HepG2 (cell line): ENCODE data around the gene HMGCR. TPM values are rescaled to one million over a fixed set of nuclear protein-coding genes. Genes with fewer than 3 reads are reported as not detected.

Experiments
- CHD2 ChIP-seq: IDR thresholded peaks from 2 replicates; pipeline ENCODE4 v1.6.1; 2011; ENCODE audit warnings: low read depth, low read length, improper control_type of control experiment
- HNRNPUL1 ChIP-seq: fragments of 200-400 bp; formaldehyde crosslinking; IDR thresholded peaks from 2 replicates; pipeline ENCODE4 v1.6.1; 2017; ENCODE audit warnings: low read depth, mild to moderate bottlenecking, low read length, moderate library complexity
- SRY ChIP-seq: sonication (generic); formaldehyde crosslinking; IDR thresholded peaks from 2 replicates; pipeline ENCODE4 v1.8.0; 2022; ENCODE audit warnings: mild to moderate bottlenecking, missing genetic modification reagents
- YEATS2 ChIP-seq: sonication (generic); formaldehyde crosslinking; IDR thresholded peaks from 2 replicates; pipeline ENCODE4 v1.4.0; 2020; ENCODE audit warnings: missing genetic modification reagents, borderline replicate concordance
- ZFAT ChIP-seq: sonication (generic); formaldehyde crosslinking; conservative IDR thresholded peaks from 2 replicates; pipeline ENCODE4 v1.8.1; 2023; ENCODE audit warnings: missing genetic modification reagents, inconsistent platforms
- ZNF121 ChIP-seq: sonication (generic); formaldehyde crosslinking; IDR thresholded peaks from 2 replicates; pipeline ENCODE4 v1.5.0; 2020; ENCODE audit warnings: mild to moderate bottlenecking, missing genetic modification reagents
- ZNF563 ChIP-seq: sonication (generic); formaldehyde crosslinking; IDR thresholded peaks from 2 replicates; pipeline ENCODE4 v1.8.0; 2022; ENCODE audit warnings: mild to moderate bottlenecking, moderate library complexity, missing genetic modification reagents
- ZNF607 ChIP-seq: sonication (generic); formaldehyde crosslinking; IDR thresholded peaks from 2 replicates; pipeline ENCODE4 v1.5.1; 2020; ENCODE audit warnings: missing genetic modification reagents, mild to moderate bottlenecking, borderline replicate concordance
- ZNF770 ChIP-seq: sonication (generic); formaldehyde crosslinking; IDR thresholded peaks from 2 replicates; pipeline ENCODE4 v1.5.0; 2020; ENCODE audit warnings: mild to moderate bottlenecking, missing genetic modification reagents
- polyA plus RNA-seq, 8 experiments: library from polyadenylated mRNA; depleted of rRNA in 3 of 8; stranded (reverse) in 7 of 8; unstranded in 1 of 8; fragments of >200 nt; fragmentation: Illumina TruSeq in 4 of 8; extraction: Trizol in 4 of 8; gene quantifications; 2 replicates each; pipeline versions ENCODE4 v1.2.1 to v1.2.3, GENCODE V29; 2011 to 2016; ENCODE audit warnings: low read depth in 4 of 8, missing spikeins in 1 of 8, mixed read lengths in 1 of 8; ENCODE audit not compliant: insufficient read depth in 1 of 8
- total RNA-seq, 5 experiments: library from RNA; depleted of rRNA; stranded (reverse); fragments of >200 nt; fragmentation: Illumina TruSeq; extraction: Trizol; gene quantifications; 2 replicates each; pipeline ENCODE4 v1.2.3, GENCODE V29; 2016; ENCODE audit warnings: low read depth in 1 of 5
- TF ChIP-seq, protein P1 (sequence below): sonication (generic); formaldehyde crosslinking; IDR thresholded peaks from 2 replicates; pipeline ENCODE4 v1.4.0; 2020; ENCODE audit warnings: mild to moderate bottlenecking, missing genetic modification reagents, borderline replicate concordance

HMGCR gene
- total and polyA plus RNA-seq, 2 of the 13 experiments (the other 11 are each of a cell fraction or from before 2014, with no cell fraction given) = 43.0 to 144 TPM

DNA sequence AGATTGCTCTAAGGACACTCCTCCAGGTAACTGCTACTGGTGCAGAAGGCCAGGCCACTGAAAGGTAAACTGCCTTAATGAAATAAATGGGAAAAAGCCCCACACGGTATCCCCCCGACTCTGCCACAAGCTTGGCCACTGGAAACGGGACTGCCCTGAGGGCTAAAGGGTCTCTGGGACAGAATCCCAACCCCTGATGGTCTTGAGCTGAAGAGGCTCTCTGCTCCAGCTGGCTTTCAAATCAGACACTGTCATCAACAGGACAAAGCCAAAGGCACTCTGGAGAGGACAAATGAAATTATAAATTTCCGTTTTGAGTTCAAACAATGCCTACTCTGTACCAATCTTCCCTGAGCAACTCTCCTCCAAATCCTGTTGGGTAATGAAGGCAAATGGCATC, 33.6 kb upstream of the HMGCR start (continued):
- TF ChIP-seq, protein P1, sequence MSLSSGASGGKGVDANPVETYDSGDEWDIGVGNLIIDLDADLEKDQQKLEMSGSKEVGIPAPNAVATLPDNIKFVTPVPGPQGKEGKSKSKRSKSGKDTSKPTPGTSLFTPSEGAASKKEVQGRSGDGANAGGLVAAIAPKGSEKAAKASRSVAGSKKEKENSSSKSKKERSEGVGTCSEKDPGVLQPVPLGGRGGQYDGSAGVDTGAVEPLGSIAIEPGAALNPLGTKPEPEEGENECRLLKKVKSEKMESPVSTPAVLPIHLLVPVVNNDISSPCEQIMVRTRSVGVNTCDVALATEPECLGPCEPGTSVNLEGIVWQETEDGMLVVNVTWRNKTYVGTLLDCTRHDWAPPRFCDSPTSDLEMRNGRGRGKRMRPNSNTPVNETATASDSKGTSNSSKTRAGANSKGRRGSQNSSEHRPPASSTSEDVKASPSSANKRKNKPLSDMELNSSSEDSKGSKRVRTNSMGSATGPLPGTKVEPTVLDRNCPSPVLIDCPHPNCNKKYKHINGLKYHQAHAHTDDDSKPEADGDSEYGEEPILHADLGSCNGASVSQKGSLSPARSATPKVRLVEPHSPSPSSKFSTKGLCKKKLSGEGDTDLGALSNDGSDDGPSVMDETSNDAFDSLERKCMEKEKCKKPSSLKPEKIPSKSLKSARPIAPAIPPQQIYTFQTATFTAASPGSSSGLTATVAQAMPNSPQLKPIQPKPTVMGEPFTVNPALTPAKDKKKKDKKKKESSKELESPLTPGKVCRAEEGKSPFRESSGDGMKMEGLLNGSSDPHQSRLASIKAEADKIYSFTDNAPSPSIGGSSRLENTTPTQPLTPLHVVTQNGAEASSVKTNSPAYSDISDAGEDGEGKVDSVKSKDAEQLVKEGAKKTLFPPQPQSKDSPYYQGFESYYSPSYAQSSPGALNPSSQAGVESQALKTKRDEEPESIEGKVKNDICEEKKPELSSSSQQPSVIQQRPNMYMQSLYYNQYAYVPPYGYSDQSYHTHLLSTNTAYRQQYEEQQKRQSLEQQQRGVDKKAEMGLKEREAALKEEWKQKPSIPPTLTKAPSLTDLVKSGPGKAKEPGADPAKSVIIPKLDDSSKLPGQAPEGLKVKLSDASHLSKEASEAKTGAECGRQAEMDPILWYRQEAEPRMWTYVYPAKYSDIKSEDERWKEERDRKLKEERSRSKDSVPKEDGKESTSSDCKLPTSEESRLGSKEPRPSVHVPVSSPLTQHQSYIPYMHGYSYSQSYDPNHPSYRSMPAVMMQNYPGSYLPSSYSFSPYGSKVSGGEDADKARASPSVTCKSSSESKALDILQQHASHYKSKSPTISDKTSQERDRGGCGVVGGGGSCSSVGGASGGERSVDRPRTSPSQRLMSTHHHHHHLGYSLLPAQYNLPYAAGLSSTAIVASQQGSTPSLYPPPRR (CRISPR knock-in tag) = no peak
- no peak for TF ChIP-seq ZFAT (CRISPR knock-in tag)
- TF ChIP-seq HNRNPUL1 = no peak
- TF ChIP-seq YEATS2 (CRISPR knock-in tag) = no peak
- no peak for TF ChIP-seq ZNF770
- TF ChIP-seq ZNF607 (CRISPR knock-in tag) = no peak
- no peak for TF ChIP-seq ZNF563 (CRISPR knock-in tag)
- no peak for TF ChIP-seq CHD2
- no peak for TF ChIP-seq ZNF121
- no peak for TF ChIP-seq SRY (CRISPR knock-in tag)
- TF ChIP-seq, all 625 proteins: peak for 0
